ENCODE measurements around the gene AUTS2. TPM values are rescaled to one million over a fixed set of nuclear protein-coding genes. Genes with fewer than 3 reads are reported as not detected.

The AUTS2 gene
- total and polyA plus RNA-seq, 10 donors = 6.1 to 54.8 (median 29.1) TPM

- Histone ChIP-seq H3K27me3 (replicated peaks in 1 of 7) (no peaks in the 10 kb centered on the region), H3K36me3 (no peaks in the 10 kb centered on the region), H3K9me3 (no peaks in the 10 kb centered on the region), H3K4me3 (no peak overlapping the region), H3K4me1 (no peaks in the 10 kb centered on the region), H3K27ac (no peak overlapping the region)
- DNase-seq = no peak
- intact Hi-C loops (cut with DNase I; ENCODE audit: low total_unique reads) = no loop called here
- TF ChIP-seq POLR2A (IDR thresholded peaks at IDR 0.05) = no peak
- no peak for TF ChIP-seq POLR2AphosphoS5 (IDR thresholded peaks at IDR 0.05)
- TF ChIP-seq, protein P1, sequence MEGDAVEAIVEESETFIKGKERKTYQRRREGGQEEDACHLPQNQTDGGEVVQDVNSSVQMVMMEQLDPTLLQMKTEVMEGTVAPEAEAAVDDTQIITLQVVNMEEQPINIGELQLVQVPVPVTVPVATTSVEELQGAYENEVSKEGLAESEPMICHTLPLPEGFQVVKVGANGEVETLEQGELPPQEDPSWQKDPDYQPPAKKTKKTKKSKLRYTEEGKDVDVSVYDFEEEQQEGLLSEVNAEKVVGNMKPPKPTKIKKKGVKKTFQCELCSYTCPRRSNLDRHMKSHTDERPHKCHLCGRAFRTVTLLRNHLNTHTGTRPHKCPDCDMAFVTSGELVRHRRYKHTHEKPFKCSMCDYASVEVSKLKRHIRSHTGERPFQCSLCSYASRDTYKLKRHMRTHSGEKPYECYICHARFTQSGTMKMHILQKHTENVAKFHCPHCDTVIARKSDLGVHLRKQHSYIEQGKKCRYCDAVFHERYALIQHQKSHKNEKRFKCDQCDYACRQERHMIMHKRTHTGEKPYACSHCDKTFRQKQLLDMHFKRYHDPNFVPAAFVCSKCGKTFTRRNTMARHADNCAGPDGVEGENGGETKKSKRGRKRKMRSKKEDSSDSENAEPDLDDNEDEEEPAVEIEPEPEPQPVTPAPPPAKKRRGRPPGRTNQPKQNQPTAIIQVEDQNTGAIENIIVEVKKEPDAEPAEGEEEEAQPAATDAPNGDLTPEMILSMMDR (IDR thresholded peaks at IDR 0.05 in 8 of 11, conservative IDR thresholded peaks at IDR 0.05 in 3 of 11) = no peak
- 86 to 95% (median 92%) methylated on average over 4 of the region's 4 CpGs for WGBS, 5 donors
Observed at GRCh38 chr7:70142247-70142932, 544.1 kb downstream of the AUTS2 start.

DNA sequence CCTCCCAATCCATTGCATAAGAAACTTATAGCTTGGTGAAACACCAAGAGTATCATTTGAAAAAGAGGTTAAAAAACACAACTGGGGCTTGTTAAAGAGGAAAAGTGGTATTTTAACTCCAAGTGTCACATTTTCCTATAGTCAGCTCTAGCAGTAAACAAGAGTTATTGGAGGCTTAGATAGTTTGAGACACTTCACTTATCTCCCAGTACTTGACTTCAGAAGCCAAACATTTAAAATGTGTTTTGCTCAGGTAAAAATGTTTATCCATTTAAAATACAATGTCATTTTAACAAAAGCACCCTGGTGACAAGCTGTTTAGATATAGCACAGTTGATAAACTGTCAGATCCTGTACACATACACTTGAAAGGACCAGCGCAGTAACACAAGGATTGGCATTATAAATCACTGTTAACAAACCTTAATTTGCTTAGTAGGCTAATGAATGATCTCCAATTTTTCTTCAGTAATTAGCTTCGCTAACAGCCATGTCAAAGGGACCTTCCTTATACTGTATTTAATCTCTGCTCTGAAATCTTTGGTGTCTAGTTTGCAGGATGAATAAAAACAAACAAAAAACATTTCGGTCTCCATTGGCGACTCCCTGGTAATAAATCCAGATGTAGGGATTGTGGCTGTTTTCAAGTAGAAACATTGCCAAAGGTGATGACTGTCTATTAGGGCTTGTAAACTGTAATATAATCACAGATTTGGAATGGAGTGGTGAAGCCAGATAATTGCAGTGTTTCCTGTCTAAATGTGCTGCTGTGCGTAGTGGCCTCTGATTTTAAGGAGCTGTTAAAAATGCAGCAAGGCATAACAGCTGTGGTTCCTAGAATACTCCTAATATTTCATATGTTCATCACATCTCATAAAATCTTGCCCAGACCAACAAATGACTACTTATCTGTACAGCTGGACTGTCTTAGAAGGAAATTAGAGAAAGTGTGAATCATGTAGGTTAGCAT, 545.1 kb downstream of the AUTS2 start:
- H3K4me1 ChIP-seq = no peaks in the 10 kb centered on the region
- intact Hi-C loops (cut with DNase I; ENCODE audit: low total_unique reads) = no loop called here
- TF ChIP-seq, protein P1 (IDR thresholded peaks at IDR 0.05 in 8 of 11, conservative IDR thresholded peaks at IDR 0.05 in 3 of 11) = no peak
- TF ChIP-seq POLR2A (IDR thresholded peaks at IDR 0.05) = no peak
- no peak for TF ChIP-seq POLR2AphosphoS5 (IDR thresholded peaks at IDR 0.05)
- H3K9me3 ChIP-seq = no peaks in the 10 kb centered on the region
- 81 to 92% (median 90%) methylated on average over 5 of the region's 5 CpGs for WGBS, 5 donors
- no peak overlapping the region for H3K27ac ChIP-seq
- no peaks in the 10 kb centered on the region for H3K27me3 ChIP-seq (replicated peaks in 1 of 7)
- H3K4me3 ChIP-seq = no peak overlapping the region
- no peak for DNase-seq
- H3K36me3 ChIP-seq = no peaks in the 10 kb centered on the region

DNA sequence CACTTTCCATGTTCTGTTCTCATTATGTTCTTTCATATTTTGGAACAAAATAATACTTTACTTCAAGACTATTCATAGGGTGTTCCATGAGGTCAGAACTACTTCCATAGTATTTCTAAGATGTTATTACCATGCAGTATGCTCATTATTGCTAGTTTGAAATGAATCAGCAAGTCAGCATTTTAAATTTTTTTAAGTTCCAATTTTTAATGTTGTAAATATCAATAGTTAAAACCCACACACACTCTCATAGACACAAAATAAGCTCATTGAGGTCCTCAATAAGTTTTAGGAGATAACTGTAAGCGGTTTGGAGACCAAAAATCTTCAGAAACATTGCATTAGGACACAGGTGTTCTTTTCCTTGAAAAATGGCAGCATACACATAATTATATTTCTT, 550.7 kb downstream of the AUTS2 start:
- peaks cover 0 to 23% (median 19%) of the 10 kb centered on the region in 8 donors for H3K9me3 ChIP-seq
- TF ChIP-seq POLR2AphosphoS5 (IDR thresholded peaks at IDR 0.05) (no peak), POLR2A (IDR thresholded peaks at IDR 0.05) (no peak)
- TF ChIP-seq, protein P1 (IDR thresholded peaks at IDR 0.05 in 8 of 11, conservative IDR thresholded peaks at IDR 0.05 in 3 of 11) = no peak
- intact Hi-C loops (cut with DNase I; ENCODE audit: low total_unique reads) = no loop called here
- no peak overlapping the region for H3K27ac ChIP-seq
- 76 to 95% (median 88%) methylated on average over 1 of the region's 1 CpG for WGBS, 5 donors
- no peak overlapping the region for H3K4me3 ChIP-seq
- no peak for DNase-seq
- no peaks in the 10 kb centered on the region for H3K36me3 ChIP-seq
- H3K27me3 ChIP-seq (replicated peaks in 1 of 7) = no peaks in the 10 kb centered on the region
- H3K4me1 ChIP-seq = no peaks in the 10 kb centered on the region

GRCh38 chr7:70152313-70152712, 554.0 kb downstream of the AUTS2 start:
- intact Hi-C loops (cut with DNase I; ENCODE audit: low total_unique reads) = no loop called here
- Histone ChIP-seq H3K27me3 (replicated peaks in 1 of 7) (no peaks in the 10 kb centered on the region), H3K36me3 (no peaks in the 10 kb centered on the region), H3K4me3 (no peak overlapping the region), H3K9me3 (peaks cover 0 to 23% (median 19%) of the 10 kb centered on the region in 8 donors), H3K27ac (no peak overlapping the region), H3K4me1 (no peaks in the 10 kb centered on the region)
- 72 to 89% (median 77%) methylated on average over 1 of the region's 1 CpG for WGBS, 5 donors
- no peak for TF ChIP-seq POLR2AphosphoS5 (IDR thresholded peaks at IDR 0.05)
- TF ChIP-seq, protein P1 (IDR thresholded peaks at IDR 0.05 in 8 of 11, conservative IDR thresholded peaks at IDR 0.05 in 3 of 11) = no peak
- DNase-seq = no peak

Data from spleen (tissue), 11 donors.